WTC11 (cell line): ENCODE results near the gene NLRP1. TPM values are rescaled to one million over a fixed set of nuclear protein-coding genes. Genes with fewer than 3 reads are reported as not detected.

Source experiments
- ATAC-seq: fragments of 200-7000 bp; cut with Tn5 transposase; 2 replicates; pipeline ENCODE4 v1.10.0; 2021; ENCODE audit warnings: mild to moderate bottlenecking, moderate library complexity
- Bru-seq: library from RNA; stranded (reverse); fragments of 400-500 nt; gene quantifications from one replicate; lab custom pipeline; 2021; lab: Mats Ljungman, UMichigan
- CTCF ChIA-PET: fragments of 300-600 bp; sonication (Branson Sonifier 250); formaldehyde crosslinking; loops from one replicate; lab custom pipeline; 2021; ENCODE audit warnings: antibody characterized with exemption; lab: Charles Lee
- POLR2A ChIA-PET: fragments of 350-600 bp; sonication (Branson Sonifier 250); formaldehyde crosslinking; loops from one replicate; lab custom pipeline; 2021; ENCODE audit warnings: antibody characterized with exemption; lab: Charles Lee
- DNase-seq: peaks from one replicate; pipeline ENCODE4 v3.0.0; 2021; ENCODE audit warnings: low spot score
- H3K27ac Mint-ChIP-seq: 2 replicates; pipeline ENCODE4 v1.8.0; 2021; ENCODE audit warnings: mixed read lengths
- H3K27me3 Mint-ChIP-seq: 2 replicates; pipeline ENCODE4 v1.8.0; 2021; ENCODE audit warnings: low read depth, mild to moderate bottlenecking, moderate library complexity, mixed read lengths
- H3K36me3 Mint-ChIP-seq: 2 replicates; pipeline ENCODE4 v1.8.0; 2021; ENCODE audit warnings: mixed read lengths
- H3K4me1 Mint-ChIP-seq: 2 replicates; pipeline ENCODE4 v1.8.0; 2022; ENCODE audit warnings: mixed read lengths
- H3K4me3 Mint-ChIP-seq: 2 replicates; pipeline ENCODE4 v1.8.0; 2021; ENCODE audit warnings: mild to moderate bottlenecking, moderate library complexity, mixed read lengths
- H3K9me3 Mint-ChIP-seq: 2 replicates; pipeline ENCODE4 v1.8.0; 2021; ENCODE audit warnings: mixed read lengths
- EMX1 ChIP-seq: fragments of 250-450 bp; sonication (Bioruptor Pico); IDR thresholded peaks from 2 replicates; pipeline ENCODE4 v1.8.0; 2021; ENCODE audit warnings: mild to moderate bottlenecking
- GTF2I ChIP-seq: fragments of 250-450 bp; sonication (Bioruptor Pico); conservative IDR thresholded peaks from 2 replicates; pipeline ENCODE4 v1.4.0; 2021; ENCODE audit warnings: mild to moderate bottlenecking
- HMGA2 ChIP-seq: fragments of 250-450 bp; sonication (Bioruptor Pico); IDR thresholded peaks from 2 replicates; pipeline ENCODE4 v1.4.0; 2021; ENCODE audit warnings: mild to moderate bottlenecking, moderate library complexity
- KAT7 ChIP-seq: sonication (generic); formaldehyde crosslinking; IDR thresholded peaks from 2 replicates; pipeline ENCODE4 v1.8.1; 2023; ENCODE audit warnings: missing genetic modification reagents, mild to moderate bottlenecking, borderline replicate concordance
- NFATC4 ChIP-seq: fragments of 250-450 bp; sonication (Bioruptor Pico); IDR thresholded peaks from 2 replicates; pipeline ENCODE4 v1.9.0; 2021; ENCODE audit warnings: mild to moderate bottlenecking
- NR2C2 ChIP-seq: sonication (generic); formaldehyde crosslinking; IDR thresholded peaks from 2 replicates; pipeline ENCODE4 v1.8.0; 2022; ENCODE audit warnings: mild to moderate bottlenecking, missing genetic modification reagents
- NR3C1 ChIP-seq: sonication (generic); formaldehyde crosslinking; conservative IDR thresholded peaks from 2 replicates; pipeline ENCODE4 v1.8.1; 2023; ENCODE audit warnings: low read depth, mild to moderate bottlenecking, missing genetic modification reagents
- RORB ChIP-seq: fragments of 250-450 bp; sonication (Bioruptor Pico); IDR thresholded peaks from 2 replicates; pipeline ENCODE4 v1.9.0; 2021; ENCODE audit warnings: mild to moderate bottlenecking
- SMAD4 ChIP-seq: sonication (generic); formaldehyde crosslinking; IDR thresholded peaks from 2 replicates; pipeline ENCODE4 v1.8.0; 2022; ENCODE audit warnings: mild to moderate bottlenecking, missing genetic modification reagents
- TEAD1 ChIP-seq: sonication (generic); formaldehyde crosslinking; IDR thresholded peaks from 2 replicates; pipeline ENCODE4 v1.8.0; 2022; ENCODE audit warnings: mild to moderate bottlenecking, missing genetic modification reagents
- ZBTB21 ChIP-seq: sonication (generic); formaldehyde crosslinking; IDR thresholded peaks from 2 replicates; pipeline ENCODE4 v1.8.1; 2023; ENCODE audit warnings: mild to moderate bottlenecking, missing genetic modification reagents, borderline replicate concordance
- ZNF317 ChIP-seq: sonication (generic); formaldehyde crosslinking; IDR thresholded peaks from 2 replicates; pipeline ENCODE4 v1.8.1; 2023; ENCODE audit warnings: low read depth, mild to moderate bottlenecking, moderate library complexity, missing genetic modification reagents, borderline replicate concordance
- ZNF396 ChIP-seq: fragments of 250-450 bp; sonication (Bioruptor Pico); IDR thresholded peaks from 2 replicates; pipeline ENCODE4 v1.8.0; 2021; ENCODE audit warnings: mild to moderate bottlenecking, moderate library complexity, borderline replicate concordance
- long read RNA-seq, 3 experiments: library from RNA in 1 of 3; library from capped mRNA in 1 of 3; library from polyadenylated mRNA in 1 of 3; unstranded in 2 of 3; stranded (forward) in 1 of 3; transcript quantifications; one replicate each; pipeline ENCODE4 v2.0.0, GENCODE V29; 2021
- total RNA-seq: library from RNA; stranded (reverse); gene quantifications from 3 replicates; pipeline ENCODE4 v1.2.3, GENCODE V29; 2021
- TF ChIP-seq, protein P1 (sequence below): sonication (generic); formaldehyde crosslinking; IDR thresholded peaks from 2 replicates; pipeline ENCODE4 v1.8.0; 2022; ENCODE audit warnings: mild to moderate bottlenecking, missing genetic modification reagents
- TF ChIP-seq, protein P2 (sequence below): sonication (generic); formaldehyde crosslinking; IDR thresholded peaks from 2 replicates; pipeline ENCODE4 v1.8.1; 2023; ENCODE audit warnings: mild to moderate bottlenecking, missing genetic modification reagents, moderate library complexity
- TF ChIP-seq, protein P3 (sequence below): sonication (generic); formaldehyde crosslinking; IDR thresholded peaks from 2 replicates; pipeline ENCODE4 v1.8.1; 2022; ENCODE audit warnings: low read depth, mild to moderate bottlenecking, moderate library complexity, missing genetic modification reagents, borderline replicate concordance
- TF ChIP-seq, protein P4 (sequence below): sonication (generic); formaldehyde crosslinking; conservative IDR thresholded peaks from 2 replicates; pipeline ENCODE4 v1.8.1; 2022; ENCODE audit warnings: mild to moderate bottlenecking, missing genetic modification reagents
- TF ChIP-seq, protein P5 (sequence below): sonication (generic); formaldehyde crosslinking; IDR thresholded peaks from 2 replicates; pipeline ENCODE4 v1.8.1; 2022; ENCODE audit warnings: mild to moderate bottlenecking, moderate library complexity, missing genetic modification reagents
- TF ChIP-seq, protein P6 (sequence below): fragments of 250-450 bp; sonication (Bioruptor Pico); IDR thresholded peaks from 2 replicates; pipeline ENCODE4 v2.1.2; 2022; ENCODE audit warnings: mild to moderate bottlenecking, moderate library complexity

NLRP1 gene
- total RNA-seq (16.6 to 17.9 TPM (median 17.6 TPM) in 3 replicates), Bru-seq, nascent RNA (percentile 18 among the genes with signal in this experiment)
- long read RNA-seq, experiment 1, transcript NLRP1-206 (2 exons, 1,627 nt) = major isoform, 41 of 43 reads
- long read RNA-seq, experiment 1, partial matches to known transcripts = 0 of 43 reads
- long read RNA-seq, experiment 1, other reads (novel, unspliced or antisense) = 2 of 43 reads
- long read RNA-seq, experiment 2, transcript NLRP1-206 (2 exons, 1,627 nt) = major isoform, 34 of 35 reads
- long read RNA-seq, experiment 2, partial matches to known transcripts = 0 of 35 reads
- long read RNA-seq, experiment 2, other reads (novel, unspliced or antisense) = 1 of 35 reads
- long read RNA-seq, experiment 3, partial matches to known transcripts = 0 of 3 reads
- long read RNA-seq, experiment 3, other reads (novel, unspliced or antisense) = 0 of 3 reads

DNA sequence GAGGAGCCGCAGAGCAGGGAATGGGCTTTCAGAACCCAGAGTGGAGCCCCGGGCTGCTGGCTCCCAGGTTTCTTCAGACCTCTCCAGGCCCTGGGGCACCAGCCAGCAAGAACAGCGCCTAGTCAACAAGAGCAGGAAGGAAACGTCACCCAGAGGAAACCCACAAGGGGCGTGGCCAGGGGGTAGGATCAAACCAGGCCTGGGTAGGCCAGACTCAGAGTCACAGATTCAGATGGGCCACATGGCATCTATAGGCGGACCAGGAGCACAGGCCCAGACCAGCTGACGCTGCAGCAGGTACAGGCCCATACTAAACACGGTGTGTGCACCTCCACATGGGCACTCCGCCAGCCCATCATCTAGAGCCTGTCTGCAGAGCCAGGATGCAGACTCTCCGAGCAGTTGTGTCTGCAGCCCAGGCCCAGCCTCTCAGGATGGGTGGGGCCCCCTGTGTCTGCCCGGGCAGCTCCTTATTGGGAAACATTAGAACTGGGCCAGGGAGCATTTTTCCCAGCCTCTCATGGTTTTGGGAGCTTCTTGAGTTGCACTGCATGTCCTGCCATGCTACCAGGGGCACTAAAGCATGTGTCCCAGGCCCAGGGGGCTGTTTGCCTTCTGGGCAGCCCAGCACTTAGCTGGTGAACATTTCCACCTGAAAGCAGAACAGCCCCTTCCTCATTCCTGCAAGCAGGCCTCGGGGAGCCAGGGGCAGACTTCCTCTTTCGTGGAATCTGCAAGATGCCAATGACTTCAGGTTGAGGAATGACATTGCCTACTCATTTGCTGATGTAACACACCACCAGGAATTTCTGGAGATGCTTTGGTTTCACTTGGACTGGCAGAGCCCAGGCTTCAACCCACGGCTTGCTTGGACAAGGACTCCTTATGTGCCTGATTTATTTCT is at the start of gene NLRP1:
TSS of gene NLRP1 (minus strand) at position 127 of the 904 bp plus-strand sequence. CDS start 552 bp downstream, outside the sequence.
- Mint-ChIP-seq H3K36me3 (no peaks in the 10 kb centered on the region), H3K27ac (no peak within 1 kb of the TSS), H3K4me1 (peaks cover 14% of the 10 kb centered on the region), H3K4me3 (no peak within 1 kb of the TSS), H3K9me3 (peaks cover under 1% of the 10 kb centered on the region; the same call in 1 of the 2 replicates), H3K27me3 (no peaks in the 10 kb centered on the region)
- CTCF ChIA-PET = interaction anchor here (1.4 kb wide), 1 partner anchor 122 kb away, joined by 6 read pairs; no protein-coding TSS in a partner anchor
- POLR2A ChIA-PET = no interaction called here
- TF ChIP-seq, protein P1, sequence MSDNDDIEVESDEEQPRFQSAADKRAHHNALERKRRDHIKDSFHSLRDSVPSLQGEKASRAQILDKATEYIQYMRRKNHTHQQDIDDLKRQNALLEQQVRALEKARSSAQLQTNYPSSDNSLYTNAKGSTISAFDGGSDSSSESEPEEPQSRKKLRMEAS (CRISPR knock-in tag) = 0 out of 2 replicates have a peak, but pooled peaks have one; percentile 26
- TF ChIP-seq EMX1 (CRISPR knock-in tag) = no peak
- TF ChIP-seq, protein P2, sequence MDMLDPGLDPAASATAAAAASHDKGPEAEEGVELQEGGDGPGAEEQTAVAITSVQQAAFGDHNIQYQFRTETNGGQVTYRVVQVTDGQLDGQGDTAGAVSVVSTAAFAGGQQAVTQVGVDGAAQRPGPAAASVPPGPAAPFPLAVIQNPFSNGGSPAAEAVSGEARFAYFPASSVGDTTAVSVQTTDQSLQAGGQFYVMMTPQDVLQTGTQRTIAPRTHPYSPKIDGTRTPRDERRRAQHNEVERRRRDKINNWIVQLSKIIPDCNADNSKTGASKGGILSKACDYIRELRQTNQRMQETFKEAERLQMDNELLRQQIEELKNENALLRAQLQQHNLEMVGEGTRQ (CRISPR knock-in tag) = no peak
- DNase-seq (no peak), ATAC-seq (peak; percentile 69)

DNA sequence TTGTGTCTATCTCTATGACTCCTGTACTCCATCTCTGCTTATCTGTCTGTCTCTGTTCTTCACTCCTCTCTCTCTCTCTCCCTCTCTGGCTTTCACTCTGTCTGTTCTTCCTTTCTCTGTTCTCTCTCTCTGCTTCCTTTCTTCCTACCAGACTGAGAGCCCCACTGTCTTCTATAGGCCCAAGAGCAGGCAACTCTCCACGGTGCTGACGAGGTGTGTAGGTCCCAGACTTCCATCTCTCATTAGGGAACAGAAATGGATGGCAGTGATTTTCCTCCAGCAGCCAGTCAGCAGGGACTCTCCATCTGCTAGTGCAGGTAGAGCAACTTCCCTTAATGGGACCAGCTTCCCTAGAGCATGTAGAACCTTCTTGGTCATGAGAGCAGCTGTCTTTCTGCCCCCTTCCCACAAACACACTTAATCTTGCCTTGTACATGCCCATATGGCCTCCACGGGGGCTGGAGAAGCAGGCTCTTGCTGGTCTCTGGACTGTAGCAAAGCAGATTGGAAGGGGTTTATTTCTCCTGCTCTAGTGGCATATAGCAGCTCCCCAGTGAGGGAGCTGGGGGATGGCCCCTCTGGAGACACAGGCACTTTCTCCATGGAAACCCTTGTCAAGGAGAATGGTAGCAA is 47.8 kb upstream of the NLRP1 start:
- Mint-ChIP-seq H3K4me1 (no peaks in the 10 kb centered on the region), H3K27ac (no peak overlapping the region), H3K27me3 (no peaks in the 10 kb centered on the region; the same call in 1 of the 2 replicates), H3K9me3 (no peaks in the 10 kb centered on the region), H3K4me3 (no peak overlapping the region), H3K36me3 (no peaks in the 10 kb centered on the region)
- TF ChIP-seq, protein P3, sequence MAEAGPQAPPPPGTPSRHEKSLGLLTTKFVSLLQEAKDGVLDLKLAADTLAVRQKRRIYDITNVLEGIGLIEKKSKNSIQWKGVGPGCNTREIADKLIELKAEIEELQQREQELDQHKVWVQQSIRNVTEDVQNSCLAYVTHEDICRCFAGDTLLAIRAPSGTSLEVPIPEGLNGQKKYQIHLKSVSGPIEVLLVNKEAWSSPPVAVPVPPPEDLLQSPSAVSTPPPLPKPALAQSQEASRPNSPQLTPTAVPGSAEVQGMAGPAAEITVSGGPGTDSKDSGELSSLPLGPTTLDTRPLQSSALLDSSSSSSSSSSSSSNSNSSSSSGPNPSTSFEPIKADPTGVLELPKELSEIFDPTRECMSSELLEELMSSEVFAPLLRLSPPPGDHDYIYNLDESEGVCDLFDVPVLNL (CRISPR knock-in tag) = no peak
- TF ChIP-seq KAT7 (CRISPR knock-in tag) (no peak), GTF2I (CRISPR knock-in tag) (no peak), ZBTB21 (CRISPR knock-in tag) (no peak), HMGA2 (CRISPR knock-in tag) (no peak), NR3C1 (no peak), NFATC4 (no peak), SMAD4 (CRISPR knock-in tag) (no peak), ZNF396 (CRISPR knock-in tag) (no peak), ZNF317 (CRISPR knock-in tag) (no peak), NR2C2 (no peak), TEAD1 (CRISPR knock-in tag) (no peak), RORB (CRISPR knock-in tag) (no peak)
- TF ChIP-seq, protein P4, sequence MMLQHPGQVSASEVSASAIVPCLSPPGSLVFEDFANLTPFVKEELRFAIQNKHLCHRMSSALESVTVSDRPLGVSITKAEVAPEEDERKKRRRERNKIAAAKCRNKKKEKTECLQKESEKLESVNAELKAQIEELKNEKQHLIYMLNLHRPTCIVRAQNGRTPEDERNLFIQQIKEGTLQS (CRISPR knock-in tag) = no peak
- TF ChIP-seq, protein P5, sequence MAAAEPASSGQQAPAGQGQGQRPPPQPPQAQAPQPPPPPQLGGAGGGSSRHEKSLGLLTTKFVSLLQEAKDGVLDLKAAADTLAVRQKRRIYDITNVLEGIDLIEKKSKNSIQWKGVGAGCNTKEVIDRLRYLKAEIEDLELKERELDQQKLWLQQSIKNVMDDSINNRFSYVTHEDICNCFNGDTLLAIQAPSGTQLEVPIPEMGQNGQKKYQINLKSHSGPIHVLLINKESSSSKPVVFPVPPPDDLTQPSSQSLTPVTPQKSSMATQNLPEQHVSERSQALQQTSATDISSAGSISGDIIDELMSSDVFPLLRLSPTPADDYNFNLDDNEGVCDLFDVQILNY (CRISPR knock-in tag) = no peak
- TF ChIP-seq, protein P6, sequence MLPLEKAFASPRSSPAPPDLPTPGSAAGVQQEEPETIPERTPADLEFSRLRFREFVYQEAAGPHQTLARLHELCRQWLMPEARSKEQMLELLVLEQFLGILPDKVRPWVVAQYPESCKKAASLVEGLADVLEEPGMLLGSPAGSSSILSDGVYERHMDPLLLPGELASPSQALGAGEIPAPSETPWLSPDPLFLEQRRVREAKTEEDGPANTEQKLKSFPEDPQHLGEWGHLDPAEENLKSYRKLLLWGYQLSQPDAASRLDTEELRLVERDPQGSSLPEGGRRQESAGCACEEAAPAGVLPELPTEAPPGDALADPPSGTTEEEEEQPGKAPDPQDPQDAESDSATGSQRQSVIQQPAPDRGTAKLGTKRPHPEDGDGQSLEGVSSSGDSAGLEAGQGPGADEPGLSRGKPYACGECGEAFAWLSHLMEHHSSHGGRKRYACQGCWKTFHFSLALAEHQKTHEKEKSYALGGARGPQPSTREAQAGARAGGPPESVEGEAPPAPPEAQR (CRISPR knock-in tag) = no peak
- ChIA-PET CTCF (no interaction called here), POLR2A (no interaction called here)
- peak; percentile 30; the same call in 1 of the 2 replicates for ATAC-seq
- DNase-seq = no peak
